Measurements from ENCODE around the gene SPATA2L. TPM values are rescaled to one million over a fixed set of nuclear protein-coding genes. Genes with fewer than 3 reads are reported as not detected.

SPATA2L gene
- total and polyA plus RNA-seq, 2 of the 13 experiments (the other 11 are each of a cell fraction or from before 2014, with no cell fraction given), result 9.1 to 20.7 TPM

DNA sequence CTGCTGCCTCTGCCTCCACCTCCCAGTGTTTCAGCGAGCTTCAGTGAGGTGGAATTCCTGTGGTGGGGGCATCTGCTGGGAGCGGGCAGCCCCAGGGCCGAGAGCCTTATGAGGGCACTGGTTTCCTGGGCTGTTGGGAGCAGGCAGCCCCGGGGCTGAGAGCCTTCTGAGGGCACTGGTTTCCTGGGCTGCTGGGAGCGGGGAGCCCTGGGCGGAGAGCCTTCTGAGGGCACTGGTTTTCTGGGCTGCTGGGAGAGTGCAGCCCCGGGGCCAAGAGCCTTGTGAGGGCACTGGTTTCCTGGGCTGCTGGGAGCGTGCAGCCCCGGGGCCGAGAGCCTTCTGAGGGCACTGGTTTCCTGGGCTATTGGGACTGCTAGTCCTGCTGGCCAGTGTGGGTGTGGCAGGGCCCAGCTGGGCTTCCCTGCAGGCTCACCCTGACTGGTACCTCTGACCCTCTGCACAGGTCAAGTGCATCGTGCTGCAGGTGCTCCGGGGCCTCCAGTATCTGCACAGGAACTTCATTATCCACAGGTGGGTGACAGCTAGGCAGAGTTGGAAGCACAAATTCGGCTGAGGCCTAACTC lies 9.4 kb downstream of the SPATA2L start (continued):
- TF ChIP-seq ZNF891 (CRISPR knock-in tag; IDR thresholded peaks at IDR 0.05) (no peak), MAZ (IDR thresholded peaks at IDR 0.05; ENCODE audit: borderline replicate concordance, low read depth, low read length) (peak; percentile 99), MAZ (CRISPR knock-in tag; IDR thresholded peaks at IDR 0.05; ENCODE audit: low read depth) (no peak), MYC (CRISPR knock-in tag; IDR thresholded peaks at IDR 0.05; ENCODE audit: borderline replicate concordance) (0 out of 2 replicates have a peak, but pooled peaks have one; percentile 10), ZNF629 (CRISPR knock-in tag; conservative IDR thresholded peaks at IDR 0.05) (no peak), FOXP1 (IDR thresholded peaks at IDR 0.05) (no peak), FOXP1 (CRISPR knock-in tag; IDR thresholded peaks at IDR 0.05) (no peak), RNF2 (conservative IDR thresholded peaks at IDR 0.05; ENCODE audit: low read depth) (no peak), SRSF1 (optimal IDR thresholded peaks at IDR 0.05; ENCODE audit: low read depth, low read length) (no peak), FIP1L1 (IDR thresholded peaks at IDR 0.05; ENCODE audit: borderline replicate concordance, insufficient read depth, low read depth, low read length) (no peak), HNF4G (IDR thresholded peaks at IDR 0.05; ENCODE audit: borderline replicate concordance, low read depth, low read length) (no peak), HNF4G (CRISPR knock-in tag; IDR thresholded peaks at IDR 0.05; ENCODE audit: borderline replicate concordance, low read depth) (no peak), SIX1 (CRISPR knock-in tag; IDR thresholded peaks at IDR 0.05; ENCODE audit: borderline replicate concordance) (no peak), SOX6 (IDR thresholded peaks at IDR 0.05) (no peak), SOX6 (CRISPR knock-in tag; IDR thresholded peaks at IDR 0.05) (no peak), ZNF792 (CRISPR knock-in tag; IDR thresholded peaks at IDR 0.05) (no peak), PCBP1 (IDR thresholded peaks at IDR 0.05; ENCODE audit: borderline replicate concordance, low read depth, low read length) (no peak), NFE2L1 (CRISPR knock-in tag; IDR thresholded peaks at IDR 0.05; ENCODE audit: borderline replicate concordance) (no peak)
- TF ChIP-seq, protein P1, sequence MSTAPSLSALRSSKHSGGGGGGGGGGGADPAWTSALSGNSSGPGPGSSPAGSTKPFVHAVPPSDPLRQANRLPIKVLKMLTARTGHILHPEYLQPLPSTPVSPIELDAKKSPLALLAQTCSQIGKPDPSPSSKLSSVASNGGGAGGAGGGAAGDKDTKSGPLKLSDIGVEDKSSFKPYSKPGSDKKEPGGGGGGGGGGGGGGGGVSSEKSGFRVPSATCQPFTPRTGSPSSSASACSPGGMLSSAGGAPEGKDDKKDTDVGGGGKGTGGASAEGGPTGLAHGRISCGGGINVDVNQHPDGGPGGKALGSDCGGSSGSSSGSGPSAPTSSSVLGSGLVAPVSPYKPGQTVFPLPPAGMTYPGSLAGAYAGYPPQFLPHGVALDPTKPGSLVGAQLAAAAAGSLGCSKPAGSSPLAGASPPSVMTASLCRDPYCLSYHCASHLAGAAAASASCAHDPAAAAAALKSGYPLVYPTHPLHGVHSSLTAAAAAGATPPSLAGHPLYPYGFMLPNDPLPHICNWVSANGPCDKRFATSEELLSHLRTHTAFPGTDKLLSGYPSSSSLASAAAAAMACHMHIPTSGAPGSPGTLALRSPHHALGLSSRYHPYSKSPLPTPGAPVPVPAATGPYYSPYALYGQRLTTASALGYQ (CRISPR knock-in tag; IDR thresholded peaks at IDR 0.05), result no peak
- TF ChIP-seq, protein P2, sequence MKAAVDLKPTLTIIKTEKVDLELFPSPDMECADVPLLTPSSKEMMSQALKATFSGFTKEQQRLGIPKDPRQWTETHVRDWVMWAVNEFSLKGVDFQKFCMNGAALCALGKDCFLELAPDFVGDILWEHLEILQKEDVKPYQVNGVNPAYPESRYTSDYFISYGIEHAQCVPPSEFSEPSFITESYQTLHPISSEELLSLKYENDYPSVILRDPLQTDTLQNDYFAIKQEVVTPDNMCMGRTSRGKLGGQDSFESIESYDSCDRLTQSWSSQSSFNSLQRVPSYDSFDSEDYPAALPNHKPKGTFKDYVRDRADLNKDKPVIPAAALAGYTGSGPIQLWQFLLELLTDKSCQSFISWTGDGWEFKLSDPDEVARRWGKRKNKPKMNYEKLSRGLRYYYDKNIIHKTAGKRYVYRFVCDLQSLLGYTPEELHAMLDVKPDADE (CRISPR knock-in tag; IDR thresholded peaks at IDR 0.05), result no peak
- TF ChIP-seq, protein P3, sequence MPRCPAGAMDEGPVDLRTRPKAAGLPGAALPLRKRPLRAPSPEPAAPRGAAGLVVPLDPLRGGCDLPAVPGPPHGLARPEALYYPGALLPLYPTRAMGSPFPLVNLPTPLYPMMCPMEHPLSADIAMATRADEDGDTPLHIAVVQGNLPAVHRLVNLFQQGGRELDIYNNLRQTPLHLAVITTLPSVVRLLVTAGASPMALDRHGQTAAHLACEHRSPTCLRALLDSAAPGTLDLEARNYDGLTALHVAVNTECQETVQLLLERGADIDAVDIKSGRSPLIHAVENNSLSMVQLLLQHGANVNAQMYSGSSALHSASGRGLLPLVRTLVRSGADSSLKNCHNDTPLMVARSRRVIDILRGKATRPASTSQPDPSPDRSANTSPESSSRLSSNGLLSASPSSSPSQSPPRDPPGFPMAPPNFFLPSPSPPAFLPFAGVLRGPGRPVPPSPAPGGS (CRISPR knock-in tag; IDR thresholded peaks at IDR 0.05), result no peak
- TF ChIP-seq, protein P4, sequence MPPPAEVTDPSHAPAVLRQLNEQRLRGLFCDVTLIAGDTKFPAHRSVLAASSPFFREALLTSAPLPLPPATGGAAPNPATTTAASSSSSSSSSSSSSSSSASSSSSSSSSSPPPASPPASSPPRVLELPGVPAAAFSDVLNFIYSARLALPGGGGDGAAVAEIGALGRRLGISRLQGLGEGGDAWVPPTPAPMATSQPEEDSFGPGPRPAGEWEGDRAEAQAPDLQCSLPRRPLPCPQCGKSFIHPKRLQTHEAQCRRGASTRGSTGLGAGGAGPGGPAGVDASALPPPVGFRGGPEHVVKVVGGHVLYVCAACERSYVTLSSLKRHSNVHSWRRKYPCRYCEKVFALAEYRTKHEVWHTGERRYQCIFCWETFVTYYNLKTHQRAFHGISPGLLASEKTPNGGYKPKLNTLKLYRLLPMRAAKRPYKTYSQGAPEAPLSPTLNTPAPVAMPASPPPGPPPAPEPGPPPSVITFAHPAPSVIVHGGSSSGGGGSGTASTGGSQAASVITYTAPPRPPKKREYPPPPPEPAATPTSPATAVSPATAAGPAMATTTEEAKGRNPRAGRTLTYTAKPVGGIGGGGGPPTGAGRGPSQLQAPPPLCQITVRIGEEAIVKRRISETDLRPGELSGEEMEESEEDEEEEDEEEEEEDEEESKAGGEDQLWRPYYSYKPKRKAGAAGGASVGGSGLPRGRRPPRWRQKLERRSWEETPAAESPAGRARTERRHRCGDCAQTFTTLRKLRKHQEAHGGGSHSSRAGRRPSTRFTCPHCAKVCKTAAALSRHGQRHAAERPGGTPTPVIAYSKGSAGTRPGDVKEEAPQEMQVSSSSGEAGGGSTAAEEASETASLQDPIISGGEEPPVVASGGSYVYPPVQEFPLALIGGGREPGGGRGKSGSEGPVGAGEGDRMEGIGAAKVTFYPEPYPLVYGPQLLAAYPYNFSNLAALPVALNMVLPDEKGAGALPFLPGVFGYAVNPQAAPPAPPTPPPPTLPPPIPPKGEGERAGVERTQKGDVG (CRISPR knock-in tag; IDR thresholded peaks at IDR 0.05; ENCODE audit: borderline replicate concordance), result no peak
- TF ChIP-seq, protein P5, sequence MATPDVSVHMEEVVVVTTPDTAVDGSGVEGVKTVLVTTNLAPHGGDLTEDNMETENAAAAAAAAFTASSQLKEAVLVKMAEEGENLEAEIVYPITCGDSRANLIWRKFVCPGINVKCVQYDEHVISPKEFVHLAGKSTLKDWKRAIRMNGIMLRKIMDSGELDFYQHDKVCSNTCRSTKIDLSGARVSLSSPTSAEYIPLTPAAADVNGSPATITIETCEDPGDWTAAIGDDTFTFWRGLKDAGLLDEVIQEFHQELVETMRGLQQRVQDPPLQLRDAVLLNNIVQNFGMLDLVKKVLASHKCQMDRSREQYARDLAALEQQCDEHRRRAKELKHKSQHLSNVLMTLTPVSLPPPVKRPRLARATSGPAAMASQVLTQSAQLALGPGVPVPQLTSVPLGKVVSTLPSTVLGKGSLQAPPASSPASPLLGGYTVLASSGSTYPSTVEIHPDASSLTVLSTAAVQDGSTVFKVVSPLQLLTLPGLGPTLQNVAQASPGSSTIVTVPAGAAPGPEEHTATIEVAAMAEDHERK (CRISPR knock-in tag; IDR thresholded peaks at IDR 0.05; ENCODE audit: low read depth), result no peak
